Activated effector memory CD4-positive, alpha-beta T cell treated with Interleukin-2 at 50 U/mL for 16 hours (primary cell): ENCODE measurements around the gene ZNF132.
"Not testable (repeated sequence)": the region's sequence is repeated elsewhere in the genome, so short reads cannot be mapped to it uniquely, and the experiment has no call there.

Experiments
- DNase-seq: peaks from one replicate; pipeline ENCODE4 v3.0.0-alpha.2; 2020

ZNF132 gene

DNA sequence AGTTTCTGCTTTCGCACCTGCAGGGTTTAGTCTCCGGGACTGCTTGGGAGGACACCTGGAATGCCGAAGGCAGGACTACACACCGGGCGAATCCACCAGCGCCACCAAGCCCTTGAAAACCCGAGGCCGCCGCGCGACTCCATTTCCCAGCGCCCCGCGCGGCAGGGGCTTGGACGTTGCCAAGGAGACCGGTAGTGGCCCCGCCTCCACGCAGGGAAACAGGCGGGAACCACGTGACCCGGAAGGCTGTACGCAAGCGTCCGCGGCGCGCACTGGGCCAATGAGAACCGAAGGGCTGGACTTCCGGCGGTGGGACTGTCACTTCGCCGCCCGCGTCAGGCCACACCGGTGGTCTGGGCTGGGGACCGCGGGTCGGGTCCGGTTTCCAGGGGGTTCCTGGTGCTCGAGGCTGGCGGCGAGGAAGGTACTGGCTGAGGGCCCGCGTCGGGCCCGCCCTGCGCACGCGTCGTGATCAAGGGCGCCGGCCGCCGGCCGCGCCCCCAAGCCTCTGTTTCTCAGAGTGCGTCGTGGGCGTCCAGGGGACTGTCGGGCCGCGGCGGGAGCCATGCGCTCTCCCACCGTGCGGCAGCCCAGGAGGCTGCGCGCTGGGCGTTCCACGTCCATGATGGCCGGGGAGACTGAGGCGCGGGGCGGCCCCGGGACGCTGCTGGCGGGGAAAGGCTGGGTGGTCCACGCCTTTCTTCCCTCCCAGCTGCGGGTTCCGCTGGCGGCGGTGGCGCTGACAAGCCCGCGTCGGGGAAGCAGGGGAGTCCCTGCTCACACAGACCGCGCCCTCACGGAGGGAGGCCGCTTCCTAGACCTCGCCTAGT is 27.0 kb upstream of the ZNF132 start, which contains the start of gene ZNF324:
Gene ZNF324 (plus strand): TSS at position 321 of the 830 bp plus-strand sequence. CDS start 2,106 bp downstream, outside the sequence.
- peak; percentile 97 for DNase-seq

DNA sequence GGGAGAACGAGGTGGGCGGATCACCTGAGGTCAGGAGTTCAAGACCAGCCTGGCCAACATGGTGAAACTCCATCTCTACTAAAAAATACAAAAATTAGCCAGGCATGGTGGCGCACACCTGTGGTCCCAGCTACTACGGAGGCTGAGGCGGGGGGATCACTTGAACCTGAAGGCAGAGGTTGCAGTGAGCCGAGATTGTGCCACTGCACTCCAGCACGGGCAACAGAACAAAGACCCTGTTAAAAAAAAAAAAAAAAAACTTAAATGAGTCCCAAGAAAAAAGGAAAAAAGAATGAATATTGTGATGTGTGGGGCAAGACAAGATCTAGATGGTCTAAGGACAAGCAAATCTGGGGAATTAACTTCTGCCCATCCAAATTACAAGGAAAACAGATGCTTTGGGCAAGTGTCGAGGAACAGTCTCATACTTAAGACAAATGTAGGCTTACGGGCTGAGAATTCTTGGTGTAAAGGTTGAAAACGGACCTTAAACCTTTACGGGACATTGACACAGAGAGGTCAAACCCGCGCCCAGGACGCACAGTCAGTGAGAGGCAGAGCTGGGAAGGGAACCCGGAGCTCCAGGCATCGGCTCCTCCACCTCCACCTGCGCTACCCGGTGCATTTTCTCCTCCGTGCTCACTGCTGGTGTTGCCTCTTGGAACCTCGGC is 26.3 kb upstream of the ZNF132 start:
- no peak for DNase-seq

DNA sequence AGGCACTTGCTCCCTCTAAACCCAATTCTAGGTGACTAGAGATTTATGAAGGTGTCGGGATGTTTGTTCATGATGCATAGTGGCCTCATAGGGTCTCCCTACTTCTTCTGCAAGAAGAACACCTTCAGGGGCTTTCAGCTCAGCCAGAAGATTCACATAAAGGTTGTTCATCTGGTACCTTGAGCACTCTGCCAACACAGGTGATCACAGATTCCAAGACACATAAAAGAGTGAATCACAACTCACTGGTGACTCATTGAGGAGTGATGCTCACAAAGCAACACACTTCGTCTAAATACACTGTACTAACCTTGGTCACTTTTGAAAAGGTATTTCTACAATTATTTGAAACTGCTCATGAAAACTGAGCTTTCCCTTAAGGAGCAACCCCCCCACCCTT is 20.1 kb upstream of the ZNF132 start:
- no peak for DNase-seq

DNA sequence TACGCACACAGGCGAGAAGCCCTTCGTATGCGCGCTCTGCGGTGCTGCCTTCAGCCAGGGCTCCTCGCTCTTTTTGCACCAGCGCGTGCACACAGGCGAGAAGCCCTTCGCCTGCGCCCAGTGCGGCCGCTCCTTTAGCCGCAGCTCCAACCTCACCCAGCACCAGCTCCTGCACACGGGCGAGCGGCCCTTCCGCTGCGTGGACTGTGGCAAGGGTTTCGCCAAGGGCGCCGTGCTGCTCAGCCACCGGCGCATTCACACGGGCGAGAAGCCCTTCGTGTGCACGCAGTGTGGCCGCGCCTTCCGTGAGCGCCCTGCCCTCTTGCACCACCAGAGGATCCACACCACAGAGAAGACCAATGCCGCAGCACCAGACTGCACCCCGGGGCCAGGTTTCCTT is 16.2 kb upstream of the ZNF132 start:
- DNase-seq = no peak

DNA sequence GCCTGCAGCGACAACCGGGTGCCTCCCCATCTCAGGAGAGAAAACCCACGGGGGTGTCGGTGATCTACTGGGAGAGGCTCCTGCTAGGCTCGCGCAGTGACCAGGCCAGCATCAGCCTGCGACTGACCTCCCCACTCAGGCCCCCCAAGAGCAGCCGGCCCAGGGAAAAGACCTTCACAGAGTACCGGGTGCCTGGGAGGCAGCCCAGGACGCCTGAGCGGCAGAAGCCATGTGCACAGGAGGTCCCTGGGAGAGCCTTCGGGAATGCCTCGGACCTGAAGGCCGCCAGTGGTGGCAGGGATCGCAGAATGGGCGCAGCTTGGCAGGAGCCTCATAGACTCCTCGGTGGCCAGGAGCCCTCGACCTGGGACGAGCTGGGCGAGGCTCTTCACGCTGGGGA is 15.4 kb upstream of the ZNF132 start:
- DNase-seq = no peak

DNA sequence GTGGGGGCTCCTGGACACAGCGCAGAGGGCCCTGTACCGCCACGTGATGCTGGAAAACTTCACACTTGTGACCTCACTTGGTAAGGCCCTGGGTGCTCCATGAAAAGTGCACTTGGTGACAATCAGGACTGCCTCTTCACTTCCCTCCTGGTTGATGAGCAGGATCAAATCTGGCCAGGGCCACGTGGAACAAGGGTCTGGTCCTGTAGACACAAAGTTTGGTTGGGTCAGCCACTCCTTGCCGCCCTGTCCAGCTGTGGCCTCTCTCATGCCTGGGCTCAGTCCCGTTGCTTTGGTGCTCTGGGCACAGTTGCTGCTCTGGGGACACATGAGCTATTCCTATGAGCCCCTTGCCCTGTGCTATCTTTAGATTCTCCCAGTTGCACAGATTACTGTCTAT is 13.8 kb upstream of the ZNF132 start:
- no peak for DNase-seq

DNA sequence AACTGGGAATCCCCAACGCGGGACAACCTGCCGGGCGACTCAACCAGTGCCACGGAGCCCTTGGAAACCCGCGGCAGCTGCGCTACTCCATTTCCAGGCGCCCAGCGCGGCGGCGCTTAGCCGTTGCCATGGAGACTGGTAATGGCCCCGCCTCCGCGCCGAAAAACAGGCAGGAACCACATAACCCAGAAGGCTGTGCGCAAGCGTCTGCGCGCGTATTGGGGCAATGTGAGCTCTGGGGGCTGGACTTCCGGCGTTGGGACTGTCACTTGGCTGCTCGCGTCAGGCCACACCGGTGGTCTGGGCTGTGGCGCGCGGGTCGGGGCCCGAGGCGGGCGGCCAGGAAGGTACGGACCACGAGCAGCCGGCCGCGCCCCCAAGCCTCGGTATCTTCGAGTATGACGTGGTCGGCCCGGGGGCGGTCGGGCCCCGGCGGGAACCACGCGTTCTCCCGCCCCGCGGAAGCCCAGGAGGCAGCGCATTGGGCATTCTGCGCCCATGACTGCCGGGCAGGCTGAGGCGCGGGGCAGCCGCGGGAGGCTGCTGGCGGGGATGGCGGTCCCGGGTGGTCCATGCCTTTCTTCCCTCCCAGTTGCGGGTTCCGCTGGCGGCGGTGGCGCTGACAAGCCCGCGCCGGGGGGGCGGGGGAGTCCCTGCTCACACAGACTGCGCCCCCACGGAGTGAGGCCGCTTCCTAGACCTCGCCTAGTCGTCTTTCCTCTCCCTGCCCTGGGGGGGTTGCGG is 11.6 kb upstream of the ZNF132 start, which contains the start of gene ZNF324B:
Gene ZNF324B (plus strand): TSS at position 265 of the 744 bp plus-strand sequence. CDS start 2,080 bp downstream, outside the sequence.
- peak; percentile 95 for DNase-seq

DNA sequence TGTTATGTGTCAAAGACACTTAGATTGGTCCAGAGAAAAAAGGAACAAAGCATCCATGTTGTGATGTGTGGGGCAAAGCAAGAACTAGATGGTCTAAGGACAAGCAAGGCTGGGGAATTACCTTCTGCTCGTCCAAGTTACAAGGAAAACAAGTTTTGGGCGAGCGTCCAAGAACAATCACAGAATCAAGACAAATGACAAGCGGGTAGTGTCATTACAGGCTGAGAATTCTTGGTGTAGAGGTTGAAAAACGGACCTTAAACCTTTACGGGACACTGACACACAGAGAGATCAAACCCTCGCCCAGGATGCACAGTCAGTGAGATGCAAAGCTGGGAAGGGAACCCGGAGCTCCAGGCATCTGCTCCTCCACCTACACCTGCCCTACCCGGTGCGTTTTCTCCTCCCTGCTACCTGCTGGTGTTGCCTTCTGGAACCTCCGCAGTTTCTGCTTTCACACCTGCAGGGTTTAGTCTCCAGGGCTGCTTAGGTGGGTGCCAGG is 11.0 kb upstream of the ZNF132 start:
- DNase-seq = no peak

DNA sequence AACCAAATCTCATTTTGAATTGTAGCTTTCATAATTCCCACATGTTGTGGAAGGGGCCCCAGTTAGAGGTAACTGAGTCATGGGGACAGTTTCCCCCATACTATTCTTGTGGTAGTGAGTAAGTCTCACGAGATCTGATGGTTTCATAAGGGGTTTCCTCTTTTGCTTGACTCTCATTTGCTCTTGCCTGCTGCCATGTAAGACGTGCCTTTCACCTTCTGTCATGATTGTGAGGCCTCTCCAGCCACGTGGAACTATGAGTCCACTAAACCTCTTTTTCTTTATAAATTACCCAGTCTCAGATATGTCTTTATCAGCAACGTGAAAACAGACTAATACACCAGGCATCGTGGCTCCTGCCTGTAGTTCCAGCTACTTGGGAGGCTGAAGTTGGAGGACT is 10.0 kb upstream of the ZNF132 start:
- DNase-seq = not testable (repeated sequence)

DNA sequence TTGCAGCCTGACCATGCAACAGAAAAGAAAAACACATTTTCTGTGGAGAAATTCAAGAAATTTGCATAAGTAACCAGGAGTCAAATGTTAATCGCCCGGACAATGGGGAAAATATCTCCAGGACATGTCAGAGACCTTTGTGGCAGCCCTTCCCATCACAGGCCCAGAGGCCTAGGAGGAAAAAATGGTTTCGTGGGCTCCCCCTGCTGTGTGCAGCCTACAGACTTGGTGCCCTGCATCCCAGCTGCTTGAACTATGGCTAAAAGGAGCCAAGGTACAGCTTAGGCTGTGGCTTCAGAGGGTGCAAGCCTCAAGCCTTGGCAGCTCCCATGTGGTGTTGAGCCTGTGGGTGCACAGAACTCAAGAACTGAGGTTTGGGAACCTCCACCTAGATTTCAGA is 8.9 kb upstream of the ZNF132 start:
- DNase-seq = not testable (repeated sequence)

DNA sequence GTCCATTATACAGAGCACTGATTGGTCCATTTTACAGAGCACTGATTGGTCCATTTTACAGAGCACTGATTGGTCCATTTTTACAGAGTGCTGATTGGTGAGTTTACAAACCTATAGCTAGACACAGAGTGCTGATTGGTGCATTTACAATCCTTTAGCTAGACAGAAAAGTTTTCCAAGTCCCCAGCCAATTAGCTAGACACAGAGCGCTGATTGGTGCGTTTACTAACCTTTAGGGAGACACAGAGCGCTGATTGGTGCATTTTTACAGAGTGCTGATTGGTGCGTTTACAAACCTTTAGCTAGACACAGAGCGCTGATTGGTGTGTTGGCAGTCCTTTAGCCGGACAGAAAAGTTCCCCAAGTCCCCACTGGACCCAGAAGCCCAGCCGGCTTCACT is 3.0 kb upstream of the ZNF132 start:
- not testable (repeated sequence) for DNase-seq

DNA sequence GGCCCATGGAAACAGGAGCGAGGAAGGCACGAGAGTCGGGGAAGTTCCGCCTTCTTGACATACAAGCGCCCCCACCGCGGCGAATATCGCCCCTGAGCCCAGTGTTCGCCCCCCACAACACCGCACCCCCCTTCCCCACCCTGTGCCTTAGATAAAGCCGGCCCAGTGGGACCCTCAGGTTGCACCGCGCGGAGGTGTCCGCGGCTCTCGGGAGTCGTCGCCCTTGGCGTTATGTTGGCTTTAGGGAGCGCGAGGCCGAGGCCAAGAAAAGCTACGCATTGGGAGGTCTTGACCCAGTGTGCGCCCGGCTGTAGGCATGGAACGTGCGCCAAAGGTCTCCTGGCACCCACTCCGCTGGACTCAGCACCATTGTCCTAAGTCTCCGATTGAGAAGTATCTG is 603 bp upstream of the ZNF132 start:
- no peak for DNase-seq

DNA sequence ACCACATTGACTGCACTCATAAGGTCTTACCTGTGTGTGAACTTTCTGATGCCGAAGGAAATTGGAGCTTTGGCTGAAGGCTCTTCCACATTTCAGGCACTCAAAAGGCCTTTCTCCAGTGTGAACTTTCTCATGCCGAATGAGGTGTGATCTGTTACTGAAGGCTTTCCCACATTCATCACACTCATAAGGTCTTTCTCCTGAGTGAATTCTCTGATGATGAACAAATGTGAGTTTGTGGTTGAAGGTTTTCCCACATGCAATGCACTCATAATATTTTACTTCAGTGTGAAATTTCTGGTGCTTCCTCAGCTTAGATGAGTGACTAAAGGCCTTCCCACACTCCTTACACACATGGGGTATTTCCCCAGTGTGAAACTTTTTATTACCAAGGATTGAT is 5.7 kb downstream of the ZNF132 start:
- DNase-seq = no peak

DNA sequence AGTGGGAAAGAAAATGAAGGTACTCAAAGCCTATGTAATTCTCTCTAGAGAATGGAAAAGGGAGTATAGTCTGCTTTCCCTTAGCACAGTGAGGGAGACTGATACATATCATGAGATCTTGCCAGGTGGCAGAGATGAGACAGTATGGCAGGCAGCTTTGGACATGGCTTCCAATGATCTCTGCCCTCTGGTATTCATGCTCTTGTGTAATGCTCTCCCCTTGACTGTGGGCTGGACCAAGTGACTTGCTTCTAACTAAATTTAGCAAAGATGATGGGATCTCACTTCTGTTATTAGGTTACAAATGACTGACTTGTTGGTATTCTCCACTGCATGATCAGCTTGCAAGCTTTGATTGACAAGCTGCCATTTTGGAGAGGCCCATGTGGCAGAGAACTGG is 10.2 kb downstream of the ZNF132 start:
- DNase-seq = no peak

DNA sequence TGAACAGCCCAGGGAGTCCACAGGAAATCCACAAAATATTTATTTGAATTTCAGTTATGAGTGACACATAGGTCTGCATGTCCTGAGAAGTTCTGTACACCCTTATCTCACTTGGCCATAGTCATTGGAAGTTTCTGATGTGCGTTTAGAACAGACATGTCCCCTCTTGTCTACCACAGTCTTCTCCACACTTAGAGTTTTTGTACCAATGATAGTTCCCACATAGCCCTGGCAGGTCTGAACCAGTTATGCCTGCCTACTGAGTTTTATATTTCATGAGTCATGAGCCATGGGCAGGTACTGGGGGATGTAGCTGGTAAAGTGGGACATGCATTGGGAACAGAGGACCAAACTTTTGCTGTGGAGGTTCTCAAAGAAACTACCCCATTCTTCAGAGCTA is 11.3 kb downstream of the ZNF132 start:
- no peak for DNase-seq

DNA sequence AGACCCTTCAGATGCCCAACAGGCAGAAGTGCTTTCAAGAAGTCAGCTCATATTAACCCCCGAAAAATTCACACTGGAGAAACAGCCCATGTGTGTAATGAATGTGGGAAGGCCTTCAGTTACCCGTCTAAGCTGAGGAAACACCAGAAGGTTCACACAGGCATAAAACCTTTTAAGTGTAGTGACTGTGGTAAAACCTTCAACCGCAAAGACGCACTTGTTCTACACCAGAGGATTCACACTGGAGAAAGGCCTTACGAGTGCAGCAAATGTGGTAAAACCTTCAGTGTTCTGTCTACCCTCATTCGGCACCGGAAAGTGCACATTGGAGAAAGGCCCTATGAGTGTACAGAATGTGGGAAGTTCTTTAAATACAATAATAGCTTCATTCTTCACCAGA is 22.9 kb downstream of the ZNF132 start:
- DNase-seq = no peak

DNA sequence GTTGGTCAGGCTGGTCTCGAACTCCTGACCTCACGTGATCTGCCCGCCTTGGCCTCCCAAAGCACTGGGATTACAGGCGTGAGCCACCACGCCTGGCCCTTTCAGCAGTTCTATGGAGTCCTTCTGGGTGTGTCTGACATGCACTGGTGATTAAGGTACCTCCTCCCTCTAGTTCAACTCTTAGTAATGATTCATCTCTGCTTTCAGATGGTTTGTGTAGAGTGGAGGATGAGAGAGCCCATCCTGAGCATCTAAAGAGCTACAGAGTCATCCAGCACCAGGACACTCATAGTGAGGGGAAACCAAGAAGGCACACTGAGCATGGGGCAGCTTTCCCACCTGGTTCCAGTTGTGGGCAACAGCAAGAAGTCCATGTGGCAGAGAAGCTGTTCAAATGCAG is 23.3 kb downstream of the ZNF132 start:
- DNase-seq = no peak

DNA sequence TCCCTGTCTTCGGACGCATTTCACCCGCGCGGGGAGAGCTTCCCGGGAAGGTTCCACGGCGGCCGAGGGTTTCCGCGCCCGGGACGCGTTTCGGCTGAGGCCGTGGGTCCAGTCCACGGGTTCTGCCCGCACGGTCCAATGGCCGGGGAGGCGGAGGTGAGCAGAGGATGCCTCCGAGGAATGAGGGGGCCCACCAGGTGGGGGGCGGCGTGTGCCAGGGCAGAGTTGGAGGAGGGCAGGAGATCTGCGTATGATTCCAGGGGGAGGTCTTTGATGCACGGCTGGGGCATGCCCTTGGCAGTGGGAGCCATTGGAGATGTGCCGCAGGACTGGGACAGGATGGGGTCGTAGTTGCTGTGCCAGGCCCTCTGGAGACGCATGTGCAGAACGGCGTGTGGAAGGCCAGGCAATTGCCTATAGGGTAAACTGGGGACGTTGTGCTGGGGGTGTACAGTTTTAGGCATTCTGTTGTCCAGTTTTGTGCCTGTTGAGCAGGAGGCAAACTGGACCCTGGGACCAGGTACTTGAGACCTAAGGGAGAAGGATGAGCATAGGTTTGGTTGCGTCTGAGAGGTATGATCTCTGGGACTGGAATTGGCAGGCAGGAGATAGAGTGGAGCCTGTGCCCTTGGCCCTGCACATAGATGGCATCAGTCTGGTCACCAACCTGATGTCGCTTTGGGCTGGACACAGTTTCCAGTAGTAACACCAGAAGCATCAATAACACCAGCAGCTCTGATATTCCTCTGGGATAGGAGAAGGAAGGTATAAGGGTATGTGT is 30.8 kb downstream of the ZNF132 start:
- no peak for DNase-seq

DNA sequence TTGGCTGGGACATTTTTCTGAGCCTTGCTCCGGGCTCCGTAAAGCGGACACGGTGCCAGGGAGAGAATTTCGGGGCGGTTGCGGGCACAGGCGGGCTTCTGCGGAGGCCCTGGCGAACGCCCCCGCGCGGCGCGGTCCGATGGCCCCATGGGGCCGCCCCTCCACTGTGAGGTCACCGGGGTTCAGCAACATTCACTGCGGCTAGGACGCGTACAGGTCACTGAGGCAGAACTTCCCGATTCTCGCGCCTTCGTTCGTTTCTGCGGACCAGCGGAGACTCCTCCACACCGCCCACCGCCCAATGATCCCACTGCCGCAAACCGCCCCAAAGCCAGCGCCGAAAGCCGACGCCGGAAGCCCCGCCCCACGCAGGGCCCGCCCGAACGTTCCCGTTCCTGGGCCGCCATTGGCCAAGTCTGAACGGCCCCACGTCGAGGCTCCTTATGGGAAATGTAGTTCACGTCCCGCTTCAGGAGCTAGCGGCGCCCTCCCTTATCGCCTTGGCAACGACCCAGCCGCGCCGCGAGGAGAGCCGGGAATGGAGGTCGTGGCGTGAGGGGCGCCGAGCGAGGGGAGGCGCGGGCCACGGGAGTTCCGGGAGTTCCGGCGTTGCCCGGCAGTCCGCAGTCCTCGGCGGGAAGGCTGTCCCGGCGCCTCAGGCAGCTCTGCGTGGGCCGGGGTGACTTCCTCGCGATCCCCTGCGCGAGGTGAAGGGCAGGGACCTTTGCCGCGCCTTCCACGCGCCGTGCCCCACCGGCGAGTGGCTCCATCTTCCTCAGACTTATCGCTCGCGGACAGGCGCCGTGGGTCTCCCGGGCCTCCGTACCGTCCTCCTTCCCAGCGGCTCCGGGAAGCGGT is 31.6 kb downstream of the ZNF132 start, which contains the start of gene ZNF584:
Gene ZNF584 (plus strand): TSS at position 498 of the 858 bp plus-strand sequence. CDS start 499 bp downstream, outside the sequence.
- peak; percentile 90 for DNase-seq

DNA sequence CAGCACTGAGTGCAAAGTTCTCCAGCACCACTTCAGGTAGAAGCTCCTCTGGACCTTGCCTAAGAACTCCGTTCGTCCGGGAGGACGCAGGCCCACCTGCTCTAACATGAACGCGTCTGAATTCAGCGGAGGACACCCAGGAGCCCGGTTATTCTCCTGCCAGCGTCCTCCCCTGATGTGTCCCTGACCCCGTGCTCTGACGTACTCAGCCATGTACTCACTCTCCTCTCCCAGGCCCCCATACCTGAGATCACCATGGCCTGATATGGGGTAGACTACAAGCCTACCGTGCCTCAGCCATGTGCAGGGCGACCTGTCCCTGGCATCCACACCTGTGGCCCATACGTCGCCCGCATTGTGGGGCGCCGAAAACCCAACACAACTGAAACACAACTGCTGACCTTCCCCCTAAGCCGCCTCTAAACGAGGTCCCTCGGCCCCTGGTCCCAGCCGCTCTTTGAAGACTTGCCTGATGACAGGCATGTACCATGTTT is 32.2 kb downstream of the ZNF132 start:
- no peak for DNase-seq
